GM19328 (cell line): Measurements from ENCODE around the gene VAMP4.
"Not testable (repeated sequence)": the region's sequence is repeated elsewhere in the genome, so short reads cannot be mapped to it uniquely, and the experiment has no call there.

Experiments used
- ATAC-seq: cut with Tn5 transposase; IDR thresholded peaks from one replicate; pipeline ENCODE4 v1.9.1; 2021; ENCODE audit warnings: mild to moderate bottlenecking, moderate library complexity; ENCODE audit not compliant: unreplicated experiment

The VAMP4 gene

DNA sequence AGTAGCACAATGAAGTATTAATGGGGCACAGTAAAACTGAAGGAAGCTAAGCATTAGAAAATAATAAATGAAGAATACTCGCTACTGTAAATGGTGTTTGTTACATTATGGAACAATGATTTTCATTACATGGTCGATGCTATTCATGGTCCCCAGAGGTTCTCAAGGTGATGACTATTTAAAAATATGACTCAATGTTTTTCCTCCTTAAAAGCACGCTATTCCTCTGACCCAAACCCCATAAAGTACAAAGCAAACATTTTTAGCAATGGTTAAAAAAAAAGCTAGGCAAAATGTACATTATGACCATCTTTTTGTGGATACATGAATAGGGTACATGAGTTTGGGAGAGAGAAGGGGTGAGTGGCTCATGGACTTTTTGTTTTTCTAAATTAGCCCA is 34.3 kb downstream of the VAMP4 start:
- no peak for ATAC-seq

DNA sequence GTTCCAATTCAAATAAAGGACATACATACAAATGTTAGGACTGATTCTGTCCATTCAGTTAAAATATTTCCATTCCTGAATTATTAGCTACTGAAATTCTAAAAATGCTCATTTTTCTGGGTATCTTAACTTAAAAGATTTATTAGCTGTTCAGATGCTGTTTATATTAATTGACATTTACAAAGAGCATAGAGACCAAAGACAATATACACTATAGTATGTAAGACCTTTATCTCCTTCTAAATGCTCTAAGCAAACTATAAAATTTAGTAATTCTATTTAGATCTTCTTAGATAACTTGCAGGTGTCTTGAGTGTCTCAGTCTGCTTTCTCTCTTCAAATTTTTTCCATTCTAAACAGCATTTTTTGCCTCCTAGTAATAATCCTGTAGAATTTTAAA is 39.3 kb downstream of the VAMP4 start:
- ATAC-seq, result no peak

DNA sequence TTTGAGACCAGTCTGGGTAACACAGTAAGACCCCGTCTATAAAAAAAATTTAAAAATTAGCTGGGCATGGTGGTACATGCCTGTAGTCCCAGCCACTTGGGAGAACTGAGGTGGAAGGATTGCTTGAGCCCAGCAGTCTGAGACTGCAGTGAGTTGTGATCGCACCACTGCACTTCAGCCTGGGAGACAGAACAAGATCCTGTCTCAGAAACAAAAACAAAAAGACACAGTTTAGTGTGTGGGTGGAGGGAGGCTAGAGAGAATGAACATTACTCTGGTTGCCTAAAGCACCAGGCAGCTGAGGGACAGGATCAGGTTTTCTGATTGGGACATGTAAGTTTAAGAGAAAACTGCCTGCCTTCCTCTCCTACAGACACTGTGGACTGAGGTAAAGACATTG is 42.3 kb downstream of the VAMP4 start:
- ATAC-seq, result no peak

DNA sequence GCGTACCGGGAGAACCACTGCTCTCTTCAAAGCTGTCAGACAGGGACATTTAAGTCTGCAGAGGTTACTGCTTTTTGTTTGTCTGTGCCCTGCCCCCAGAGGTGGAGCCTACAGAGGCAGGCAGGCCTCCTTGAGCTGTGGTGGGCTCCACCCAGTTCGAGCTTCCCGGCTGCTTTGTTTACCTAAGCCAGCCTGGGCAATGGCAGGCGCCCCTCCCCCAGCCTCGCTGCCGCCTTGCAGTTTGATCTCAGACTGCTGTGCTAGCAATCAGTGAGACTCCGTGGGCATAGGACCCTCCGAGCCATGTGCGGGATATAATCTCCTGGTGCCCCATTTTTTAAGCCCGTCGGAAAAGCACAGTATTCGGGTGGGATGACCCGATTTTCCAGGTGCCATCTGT is 46.1 kb downstream of the VAMP4 start:
- ATAC-seq, result not testable (repeated sequence)

DNA sequence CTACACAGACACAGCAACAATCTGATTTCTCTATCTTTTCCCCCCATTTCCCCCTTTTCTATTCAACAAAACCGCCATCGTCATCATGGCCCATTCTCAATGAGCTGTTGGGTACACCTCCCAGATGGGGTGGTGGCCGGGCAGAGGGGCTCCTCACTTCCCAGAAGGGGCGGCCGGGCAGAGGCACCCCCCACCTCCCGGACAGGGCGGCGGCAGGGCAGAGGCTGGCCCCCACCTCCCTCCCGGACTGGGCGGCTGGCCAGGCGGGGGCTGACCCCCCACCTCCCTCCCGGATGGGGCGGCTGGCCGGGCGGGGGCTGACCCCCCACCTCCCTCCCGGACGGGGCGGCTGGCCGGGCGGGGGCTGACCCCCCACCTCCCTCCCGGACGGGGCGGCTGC is 48.3 kb downstream of the VAMP4 start:
- not testable (repeated sequence) for ATAC-seq

DNA sequence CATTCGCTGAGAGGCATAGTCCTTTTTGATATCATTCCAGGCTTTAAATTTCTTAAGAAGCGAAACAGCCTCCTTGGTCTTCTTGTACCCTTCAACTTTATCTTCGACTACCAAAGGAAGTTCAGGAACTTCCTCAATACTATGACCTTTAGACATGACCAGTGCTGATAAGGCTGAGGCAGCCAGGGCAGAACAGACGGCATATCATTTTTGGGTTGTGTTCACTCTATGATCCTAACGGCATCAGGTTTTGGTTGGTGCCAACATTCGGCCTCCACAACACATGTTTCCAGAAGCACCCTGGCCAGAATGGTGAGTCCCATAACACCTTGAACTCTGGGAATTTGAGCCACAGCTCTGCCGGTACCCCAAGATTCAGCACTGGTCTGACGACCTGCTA is 58.0 kb downstream of the VAMP4 start:
- ATAC-seq, result no peak

DNA sequence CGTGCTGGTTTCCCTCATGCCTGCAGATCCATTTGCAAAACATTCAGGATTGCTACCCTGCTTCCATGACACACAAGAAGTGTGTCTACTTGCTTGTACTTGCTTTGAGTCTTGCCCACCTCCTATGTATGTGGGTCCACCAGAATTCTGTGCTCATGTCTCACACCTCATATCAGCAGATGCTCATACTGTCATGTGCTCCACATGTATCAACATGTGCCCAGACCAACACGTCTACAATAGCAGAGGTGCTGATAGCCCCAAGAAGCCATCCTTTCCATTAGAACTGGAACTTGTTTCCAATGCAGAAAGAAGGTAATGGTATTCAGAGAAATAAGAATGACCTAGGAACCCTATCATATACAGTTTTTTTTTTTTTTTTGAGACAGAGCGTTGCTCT is 61.5 kb downstream of the VAMP4 start:
- ATAC-seq, result no peak

DNA sequence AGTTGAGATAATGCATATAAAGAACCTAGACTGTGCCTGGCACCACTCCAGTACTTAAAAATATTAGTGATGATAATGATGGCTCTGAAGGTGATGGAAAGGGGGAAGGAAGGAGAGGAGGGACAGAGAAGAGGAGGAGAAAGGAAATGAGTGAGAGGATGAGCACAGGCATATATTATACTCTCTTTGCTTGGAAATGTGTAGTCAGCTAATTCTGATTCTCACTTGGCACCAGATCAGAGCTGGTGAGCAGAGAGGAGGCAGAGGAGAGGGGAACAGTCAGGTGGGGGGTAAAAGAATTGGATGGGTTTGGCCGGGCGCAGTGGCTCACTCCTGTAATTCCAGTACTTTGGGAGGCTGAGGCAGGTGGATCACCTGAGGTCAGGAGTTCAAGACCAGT is 65.0 kb downstream of the VAMP4 start:
- no peak for ATAC-seq

DNA sequence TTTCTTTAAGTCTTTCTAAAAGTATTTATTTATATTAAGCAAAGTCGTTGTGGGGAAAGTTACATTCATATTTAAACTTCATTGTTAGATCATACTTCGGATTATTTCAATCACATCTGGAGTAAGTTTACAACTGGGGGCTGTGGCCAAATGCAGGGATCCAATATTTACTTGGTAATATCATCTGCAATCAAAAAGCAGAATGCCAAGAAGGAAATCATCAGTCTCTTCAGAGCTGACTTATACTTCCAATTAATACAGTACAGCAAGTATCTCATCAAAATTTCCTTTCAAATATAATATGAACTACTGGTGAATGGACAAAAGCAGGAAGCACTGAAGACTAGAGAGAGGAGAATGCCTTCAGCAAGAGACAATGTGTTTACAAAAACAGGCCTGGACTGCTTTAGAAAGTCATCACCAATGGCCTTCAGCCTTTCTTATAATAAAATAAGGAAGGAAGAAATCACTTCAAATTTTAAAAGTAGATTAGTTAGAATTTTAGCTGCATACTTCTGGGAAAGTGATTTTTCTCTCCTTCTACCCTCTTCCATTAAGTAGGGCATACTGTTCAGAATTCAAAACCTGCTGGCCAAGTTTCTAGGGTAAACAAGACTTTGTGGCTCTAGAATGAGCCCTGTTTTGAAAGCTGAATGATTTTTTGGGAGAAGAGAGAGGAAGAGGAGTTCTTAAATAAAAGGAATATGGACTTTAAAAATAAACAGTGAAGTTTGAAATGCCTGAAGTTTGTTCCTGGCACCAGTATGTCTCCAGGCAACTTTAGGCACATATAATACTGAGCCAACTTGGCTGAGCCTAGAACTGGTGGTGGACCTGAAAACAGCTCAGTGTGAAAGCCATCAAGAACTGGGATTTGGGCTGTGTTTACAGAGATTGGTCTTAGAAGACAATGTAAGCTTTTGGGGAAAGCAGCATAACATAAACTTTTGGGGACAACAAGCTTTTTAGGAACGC is 67.1 kb downstream of the VAMP4 start:
- no peak for ATAC-seq

DNA sequence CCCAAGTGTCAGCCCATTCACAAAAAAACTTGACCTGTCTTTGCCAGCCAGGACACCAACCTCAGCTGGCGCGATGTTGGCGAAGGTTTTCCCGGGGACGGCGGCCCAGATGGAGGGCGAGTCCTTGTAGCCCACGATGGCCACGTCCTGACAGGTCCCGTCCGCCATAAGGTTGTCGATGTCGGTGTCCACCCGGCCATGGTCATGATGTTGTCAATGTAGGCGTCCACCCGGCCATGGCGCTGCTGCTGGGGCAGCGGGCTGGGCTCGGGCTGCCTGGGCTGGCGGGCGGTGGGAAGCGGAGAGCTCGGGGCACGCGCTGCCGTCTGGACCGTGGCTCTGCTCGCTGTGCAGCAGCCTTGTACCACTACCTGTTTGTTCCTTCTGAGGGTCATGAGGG is 71.1 kb downstream of the VAMP4 start:
- ATAC-seq, result no peak

DNA sequence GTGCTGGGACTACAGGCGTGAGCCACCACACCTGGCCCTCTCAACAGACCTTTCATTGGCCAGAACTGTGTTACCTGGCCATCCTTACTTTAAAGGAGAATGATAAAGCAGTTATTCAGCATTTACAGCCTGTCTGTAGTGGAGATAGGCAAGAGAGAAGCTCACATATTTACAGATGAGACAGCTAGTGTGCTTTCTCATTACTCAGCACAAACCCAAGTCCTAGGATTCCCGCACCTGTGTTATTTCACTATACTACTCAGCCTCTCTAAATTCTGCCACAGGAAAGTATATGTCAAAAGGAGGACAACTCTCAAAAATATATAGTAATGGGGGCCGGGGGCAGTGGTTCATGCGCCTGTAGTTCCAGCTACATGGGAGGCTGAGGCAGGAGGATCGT is 73.5 kb downstream of the VAMP4 start:
- ATAC-seq, result no peak

DNA sequence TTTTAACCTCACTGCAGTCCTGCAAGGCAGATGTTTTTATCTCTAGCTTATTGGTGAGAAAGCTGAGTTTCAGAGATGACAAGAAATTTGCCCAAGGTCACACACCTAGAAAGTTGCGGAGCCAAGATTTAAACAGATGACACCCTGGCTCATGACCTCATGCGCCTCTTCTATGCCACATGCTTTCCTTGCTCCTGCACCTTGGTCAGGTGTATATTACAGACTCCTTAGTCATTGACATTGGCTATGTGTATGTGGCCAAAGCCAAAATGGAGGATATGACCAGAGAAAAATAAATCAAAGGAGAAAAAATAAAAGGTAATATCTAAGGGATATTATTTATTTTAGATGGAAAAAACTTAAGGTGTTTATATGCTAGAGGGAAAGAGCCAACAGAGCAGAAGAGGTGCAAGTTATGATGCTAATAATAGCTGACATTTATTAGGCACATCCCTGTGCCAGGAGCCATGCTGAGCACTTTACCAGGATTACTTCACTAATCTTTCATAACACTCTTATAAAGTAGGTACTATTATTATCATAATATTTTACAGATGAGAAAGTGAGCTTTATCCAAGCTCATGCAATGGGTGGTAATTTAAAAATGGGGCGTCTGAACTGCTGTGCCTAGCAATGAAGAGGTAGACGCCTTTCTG is 75.6 kb downstream of the VAMP4 start:
- ATAC-seq, result no peak

DNA sequence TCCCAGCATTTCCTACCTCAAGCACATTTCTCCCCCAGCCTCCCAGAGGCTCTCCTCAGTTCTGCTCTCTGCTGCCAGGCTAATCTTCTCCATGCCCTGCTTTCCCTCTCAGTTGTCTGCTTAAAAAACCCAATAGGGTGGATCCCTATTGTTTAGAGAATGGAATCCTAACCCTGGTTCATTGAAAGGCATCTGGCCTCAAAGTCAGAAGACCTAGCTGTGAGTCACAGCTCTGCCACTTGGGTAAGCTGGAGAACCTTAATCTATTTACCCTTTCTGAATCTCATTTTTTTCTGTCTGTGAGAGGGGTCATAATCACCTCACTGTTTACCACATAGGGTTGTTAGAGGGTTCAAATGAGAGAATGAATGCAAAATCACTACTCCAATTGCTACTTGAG is 76.9 kb downstream of the VAMP4 start:
- no peak for ATAC-seq

DNA sequence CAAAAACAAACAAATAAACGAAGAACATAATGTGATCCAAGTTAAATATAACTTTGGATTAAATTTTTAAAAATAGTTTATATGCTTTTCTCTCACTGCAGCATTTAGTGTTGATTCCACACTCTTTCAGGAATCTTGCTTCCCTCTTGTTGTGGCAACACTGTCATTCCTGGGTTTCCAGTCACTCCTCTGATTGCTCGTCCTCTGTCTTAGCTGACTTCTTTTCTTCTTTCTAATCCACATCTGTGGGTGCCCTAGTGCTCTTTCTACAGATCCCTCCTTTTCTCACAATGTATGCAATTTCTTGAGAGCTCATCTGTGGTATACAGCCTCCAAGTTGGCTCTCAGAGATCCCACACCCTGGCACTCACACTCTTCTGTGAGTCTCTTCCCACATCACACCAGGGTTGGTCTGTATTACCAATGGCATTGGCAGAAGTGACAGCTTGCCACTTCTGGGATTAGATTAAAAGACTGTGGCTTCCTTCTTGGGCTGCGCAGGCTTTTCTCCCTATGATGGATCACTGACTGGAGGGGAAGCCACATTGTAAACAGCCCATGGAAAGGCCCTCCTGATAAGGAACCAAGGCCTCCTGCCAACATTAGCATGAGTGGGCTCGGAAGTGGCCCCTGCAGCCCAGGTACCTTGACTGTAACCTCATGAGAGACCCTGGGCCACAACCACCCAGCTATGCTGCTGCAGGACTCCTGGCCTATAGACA is 77.8 kb downstream of the VAMP4 start:
- ATAC-seq, result no peak

DNA sequence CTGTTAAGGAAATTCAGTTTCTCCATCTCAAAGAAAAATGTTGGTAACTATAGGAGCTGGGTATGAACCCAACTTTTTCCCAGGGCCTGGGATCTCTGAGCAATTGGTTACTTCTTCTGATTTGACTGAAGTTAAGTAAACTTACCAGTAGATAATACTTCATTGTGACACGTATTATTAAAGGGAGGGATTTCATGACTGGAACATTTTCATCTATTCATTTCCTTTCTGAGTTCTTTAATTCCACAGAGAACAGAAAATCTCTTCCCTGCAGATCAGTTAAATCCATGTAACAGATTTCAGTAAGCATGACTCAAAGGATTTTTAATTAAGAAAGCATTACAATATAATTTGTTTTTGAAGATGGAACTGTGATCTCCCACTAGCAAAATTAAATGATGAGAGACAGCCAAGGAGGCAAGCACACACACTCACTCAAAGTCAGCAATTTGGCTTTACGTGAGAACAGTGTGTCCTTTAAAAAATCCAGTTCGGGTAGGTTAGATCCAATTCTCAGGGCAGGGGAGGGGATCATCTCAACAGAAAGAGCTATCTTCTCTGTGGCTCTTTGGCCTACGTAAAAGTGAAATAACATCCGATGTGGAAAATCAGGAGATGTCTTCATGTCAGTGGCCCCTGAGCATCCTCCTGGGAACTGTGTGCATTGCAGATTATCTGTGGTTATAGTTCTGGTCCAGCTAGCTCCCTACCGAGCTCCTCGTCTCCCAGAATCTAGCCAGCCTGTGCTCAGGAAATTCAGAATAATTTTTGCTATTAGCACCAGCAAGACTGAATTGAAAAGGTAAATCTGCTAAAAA is 78.6 kb downstream of the VAMP4 start:
- ATAC-seq, result no peak

DNA sequence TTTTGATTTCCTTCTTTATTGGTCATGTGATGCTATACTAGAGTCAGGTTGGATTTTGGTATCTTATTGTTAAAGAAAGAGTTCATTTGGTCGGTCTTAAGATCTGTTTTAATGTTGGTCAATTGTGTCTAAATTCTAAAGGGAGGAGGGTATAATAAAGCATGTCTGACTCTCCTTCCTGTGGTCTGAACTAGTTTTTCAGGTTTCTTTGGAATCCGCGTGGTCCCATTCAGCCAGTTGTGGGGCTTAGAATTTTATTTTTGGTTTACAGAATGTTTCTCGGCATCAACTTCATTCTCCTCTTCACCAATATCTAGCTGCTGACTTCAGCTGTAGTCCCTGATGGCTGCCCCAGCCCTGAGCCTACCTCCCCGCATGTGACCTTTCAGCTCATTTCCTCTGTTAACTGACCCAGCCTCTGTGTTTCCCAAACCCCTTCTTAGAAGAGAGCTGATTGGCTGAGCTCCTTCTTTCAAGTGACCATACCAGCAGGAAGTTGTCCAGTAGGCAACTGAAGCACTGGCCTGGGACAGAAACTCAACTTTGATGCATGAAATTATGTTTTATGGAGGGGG is 80.7 kb downstream of the VAMP4 start:
- ATAC-seq, result no peak

DNA sequence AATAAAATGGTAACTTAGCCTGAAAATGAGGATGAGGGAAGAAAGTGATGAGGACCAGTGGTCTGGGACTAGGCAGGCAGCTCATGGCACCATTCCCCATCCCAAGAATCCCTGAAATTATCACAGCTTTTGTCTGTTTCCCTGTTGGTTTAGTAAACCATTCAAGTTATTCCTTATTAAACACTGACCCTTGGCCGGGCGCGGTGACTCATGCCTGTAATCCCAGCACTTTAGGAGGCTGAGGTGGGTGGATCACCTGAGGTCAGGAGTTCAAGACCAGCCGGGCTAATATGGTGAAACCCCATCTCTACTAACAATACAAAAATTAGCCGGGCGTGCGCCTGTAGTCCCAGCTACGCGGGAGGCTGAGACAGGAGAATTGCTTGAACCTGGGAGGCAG is 85.7 kb downstream of the VAMP4 start:
- ATAC-seq, result not testable (repeated sequence)

DNA sequence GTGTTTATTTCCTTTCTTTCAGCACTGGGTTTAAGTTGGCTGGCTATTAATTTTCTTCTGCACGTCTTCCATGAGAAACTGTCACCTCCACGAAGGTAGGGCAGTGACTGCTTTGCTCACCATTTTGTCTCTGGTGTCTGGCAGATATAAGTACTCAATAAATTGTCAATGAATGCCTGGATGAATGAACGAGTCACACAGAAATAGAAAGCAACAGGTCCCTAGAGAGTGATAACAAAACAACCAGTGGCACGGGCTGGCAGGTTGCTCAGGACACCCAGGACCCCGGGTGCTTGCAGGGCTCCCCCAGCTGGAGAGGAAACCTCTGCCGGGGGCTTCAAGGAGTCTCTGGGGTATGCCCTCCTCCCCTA is 86.1 kb downstream of the VAMP4 start:
- ATAC-seq, result no peak

DNA sequence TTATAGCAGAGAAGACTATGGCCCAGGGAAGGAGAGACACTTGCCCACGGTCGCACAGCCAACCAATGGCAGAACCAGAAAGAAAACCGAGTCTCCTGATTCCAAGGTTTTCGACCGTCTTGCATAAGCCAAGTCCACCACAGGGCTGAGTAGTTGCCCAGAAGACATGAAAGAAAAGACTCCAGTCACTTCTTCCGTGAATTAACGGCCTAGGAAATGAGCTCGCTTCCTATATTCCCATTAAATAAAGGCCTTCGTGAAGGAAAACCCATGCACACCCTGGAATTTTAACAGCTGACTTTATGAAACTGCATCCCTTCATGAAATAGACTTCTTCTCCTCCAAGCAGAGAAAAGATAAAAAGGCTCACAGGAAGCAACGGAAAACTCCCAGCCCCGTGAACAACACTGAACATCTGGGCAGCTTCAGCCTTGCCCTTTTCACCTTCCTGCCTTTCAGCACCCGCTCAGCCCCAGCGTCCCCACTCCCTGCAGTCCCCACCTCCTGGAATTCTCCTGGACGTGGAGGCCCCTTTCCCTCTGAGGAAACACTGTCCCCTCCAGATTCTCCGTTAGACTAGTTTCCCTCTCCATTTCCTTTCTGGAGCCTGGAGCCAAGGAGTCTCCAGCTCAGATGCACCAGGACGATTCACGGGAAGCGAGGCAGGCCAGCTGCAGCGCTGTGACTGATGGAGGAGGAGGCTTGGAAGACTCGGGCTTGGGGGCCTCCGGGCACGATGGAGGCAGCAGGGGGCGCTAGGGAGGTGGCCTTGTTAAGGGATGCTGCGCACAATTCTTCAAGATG is 86.7 kb downstream of the VAMP4 start:
- no peak for ATAC-seq
